Measurements from ENCODE around the gene VPS18.
A peak's percentile ranks its signal among the peaks of the same experiment; 100 is the strongest.

Gene VPS18

GRCh38 chr15:40891138-40891537 lies 3.1 kb upstream of the VPS18 start:
- no peak for DNase-seq (ENCODE audit: low spot score)
- no peak overlapping the region for H3K4ac ChIP-seq (ENCODE audit: low read length)
- no peak overlapping the region for H3K27ac ChIP-seq (replicated peaks; ENCODE audit: low read length)
- no peak overlapping the region for H3K4me3 ChIP-seq (ENCODE audit: low read length in 2 of 2)
- no peak overlapping the region for H2BK15ac ChIP-seq (ENCODE audit: low read length)
- no peak overlapping the region for H4K8ac ChIP-seq (ENCODE audit: low read depth, low read length)
- H3K9me3 ChIP-seq (replicated peaks in 1 of 2; ENCODE audit: control insufficient read depth in 2 of 2, insufficient read depth in 1 of 2, low read depth in 1 of 2, low read length in 2 of 2), result no peaks in the 10 kb centered on the region
- no peak overlapping the region for H2AFZ ChIP-seq (ENCODE audit: low read length)
- H2BK120ac ChIP-seq (ENCODE audit: low read depth, low read length), result no peak overlapping the region
- no peak overlapping the region for H3K18ac ChIP-seq (ENCODE audit: low read length)
- no peak overlapping the region for H3K4me2 ChIP-seq (ENCODE audit: insufficient read depth, low read length, poor library complexity, severe bottlenecking)
- no peak overlapping the region for H2BK5ac ChIP-seq (ENCODE audit: low read length)
- peaks cover 0 to 9% (median 3%) of the 10 kb centered on the region in 3 experiments for H3K27me3 ChIP-seq (ENCODE audit: control insufficient read depth in 3 of 3, insufficient read depth in 3 of 3, low read depth in 1 of 3, low read length in 3 of 3)
- peaks cover 4 to 6% of the 10 kb centered on the region in 2 donors for H3K36me3 ChIP-seq (replicated peaks in 1 of 2; ENCODE audit: control insufficient read depth in 2 of 2, insufficient read depth in 2 of 2, low read length in 2 of 2)
- H2AK5ac ChIP-seq (ENCODE audit: low read depth, low read length), result no peak overlapping the region
- H3K4me1 ChIP-seq (ENCODE audit: control insufficient read depth in 2 of 2, insufficient read depth in 1 of 2, low read depth in 1 of 2, low read length in 2 of 2), result peaks cover 7 to 13% of the 10 kb centered on the region in 2 donors
- H3K9ac ChIP-seq (ENCODE audit: low read depth, low read length, poor library complexity), result no peak overlapping the region
- H3K79me1 ChIP-seq (ENCODE audit: low read depth, low read length), result peaks cover 2% of the 10 kb centered on the region
- H2BK12ac ChIP-seq (ENCODE audit: low read length), result no peak overlapping the region
- WGBS, 2 donors (ENCODE audit: extremely low coverage in 2 of 2, insufficient read length in 2 of 2, insufficient replicate concordance in 1 of 2), result no CpG with 5 or more reads among the region's 5 CpGs
- H3K23ac ChIP-seq (ENCODE audit: low read depth, low read length, poor library complexity), result no peak overlapping the region
- no peak overlapping the region for H3K14ac ChIP-seq (ENCODE audit: low read length)
- no peak overlapping the region for H4K91ac ChIP-seq (ENCODE audit: low read depth, low read length, poor library complexity)

DNA sequence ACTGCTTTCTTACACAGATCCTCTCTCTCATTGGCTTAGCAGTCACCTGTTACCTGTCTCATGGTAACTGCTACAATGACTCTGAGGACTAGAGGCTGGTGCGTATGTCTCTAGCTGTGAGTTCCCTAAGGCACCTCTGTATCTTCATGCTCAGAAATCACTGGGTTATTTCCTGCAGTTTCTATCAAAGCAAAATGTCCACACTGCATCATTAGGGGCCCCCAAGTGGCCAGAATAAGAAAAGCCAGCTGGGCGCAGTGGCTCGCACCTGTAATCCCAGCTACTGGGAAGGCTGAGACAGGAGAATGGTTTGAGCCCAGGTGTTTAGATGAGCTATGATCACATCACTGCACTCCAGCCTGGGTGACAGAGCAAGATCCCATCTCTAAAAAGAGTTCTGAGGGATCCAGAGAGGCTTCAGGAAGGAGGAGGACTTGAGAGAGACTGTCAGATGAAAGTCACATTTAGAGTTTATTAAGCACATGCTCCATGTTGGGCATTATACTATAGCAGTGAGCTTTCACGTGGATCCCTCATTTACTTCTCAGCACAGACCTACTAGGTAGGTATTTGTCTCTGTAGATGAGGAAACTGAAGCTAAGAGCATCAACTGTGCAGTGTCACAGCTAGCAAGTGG lies 2.3 kb upstream of the VPS18 start:
- Histone ChIP-seq H2BK12ac (ENCODE audit: low read length) (no peak overlapping the region), H3K18ac (ENCODE audit: low read length) (no peak overlapping the region), H3K4me2 (ENCODE audit: insufficient read depth, low read length, poor library complexity, severe bottlenecking) (no peak overlapping the region), H2AFZ (ENCODE audit: low read length) (peak overlapping the region; percentile 43), H3K4ac (ENCODE audit: low read length) (no peak overlapping the region), H3K23ac (ENCODE audit: low read depth, low read length, poor library complexity) (no peak overlapping the region), H3K79me1 (ENCODE audit: low read depth, low read length) (peaks cover 2% of the 10 kb centered on the region), H3K14ac (ENCODE audit: low read length) (no peak overlapping the region), H4K8ac (ENCODE audit: low read depth, low read length) (no peak overlapping the region), H2BK5ac (ENCODE audit: low read length) (no peak overlapping the region), H2AK5ac (ENCODE audit: low read depth, low read length) (no peak overlapping the region), H3K27ac (replicated peaks; ENCODE audit: low read length) (no peak overlapping the region), H2BK120ac (ENCODE audit: low read depth, low read length) (no peak overlapping the region), H3K9me3 (replicated peaks in 1 of 2; ENCODE audit: control insufficient read depth in 2 of 2, insufficient read depth in 1 of 2, low read depth in 1 of 2, low read length in 2 of 2) (no peaks in the 10 kb centered on the region), H3K4me1 (ENCODE audit: control insufficient read depth in 2 of 2, insufficient read depth in 1 of 2, low read depth in 1 of 2, low read length in 2 of 2) (peaks cover 7 to 13% of the 10 kb centered on the region in 2 donors), H3K4me3 (ENCODE audit: low read length in 2 of 2) (no peak overlapping the region), H4K91ac (ENCODE audit: low read depth, low read length, poor library complexity) (no peak overlapping the region), H3K9ac (ENCODE audit: low read depth, low read length, poor library complexity) (no peak overlapping the region), H3K27me3 (ENCODE audit: control insufficient read depth in 3 of 3, insufficient read depth in 3 of 3, low read depth in 1 of 3, low read length in 3 of 3) (peaks cover 0 to 9% (median 3%) of the 10 kb centered on the region in 3 experiments), H3K36me3 (replicated peaks in 1 of 2; ENCODE audit: control insufficient read depth in 2 of 2, insufficient read depth in 2 of 2, low read length in 2 of 2) (peaks cover 5 to 12% of the 10 kb centered on the region in 2 donors), H2BK15ac (ENCODE audit: low read length) (no peak overlapping the region)
- no CpG with 5 or more reads among the region's 4 CpGs for WGBS, 2 donors (ENCODE audit: extremely low coverage in 2 of 2, insufficient read length in 2 of 2, insufficient replicate concordance in 1 of 2)
- DNase-seq (ENCODE audit: low spot score), result no peak

DNA sequence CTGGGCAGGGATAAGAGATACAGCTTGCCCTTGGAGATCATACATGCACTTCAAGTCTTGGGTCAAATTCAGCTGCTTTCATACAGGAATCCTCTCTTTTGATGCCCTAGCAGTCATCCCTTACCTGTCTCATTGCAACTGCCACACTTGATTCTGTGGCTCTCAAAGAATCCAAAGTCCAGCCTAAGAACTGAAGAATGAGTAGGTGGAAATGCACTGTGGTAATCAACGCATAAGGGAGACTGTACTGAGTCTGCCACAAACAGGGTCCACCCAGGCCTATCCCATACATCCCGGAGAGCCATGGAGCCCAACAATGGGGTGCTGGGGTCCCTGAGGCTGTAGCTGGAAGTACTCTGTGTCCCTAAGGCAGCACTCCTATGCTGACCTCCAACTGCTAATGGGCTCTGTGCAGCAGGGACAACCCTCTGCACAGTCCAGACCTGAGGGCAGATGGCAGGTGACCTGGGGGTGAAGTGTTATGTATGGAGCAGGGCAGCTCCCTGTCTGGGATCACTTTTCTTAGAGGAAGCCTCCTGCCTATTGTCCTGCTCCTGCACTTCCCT lies 1.7 kb upstream of the VPS18 start:
- H3K9me3 ChIP-seq (replicated peaks in 1 of 2; ENCODE audit: control insufficient read depth in 2 of 2, insufficient read depth in 1 of 2, low read depth in 1 of 2, low read length in 2 of 2), result no peaks in the 10 kb centered on the region
- H3K79me1 ChIP-seq (ENCODE audit: low read depth, low read length), result peaks cover 2% of the 10 kb centered on the region
- H3K27me3 ChIP-seq (ENCODE audit: control insufficient read depth in 3 of 3, insufficient read depth in 3 of 3, low read depth in 1 of 3, low read length in 3 of 3), result peaks cover 0 to 9% (median 3%) of the 10 kb centered on the region in 3 experiments
- H3K4me2 ChIP-seq (ENCODE audit: insufficient read depth, low read length, poor library complexity, severe bottlenecking), result no peak overlapping the region
- no peak overlapping the region for H3K27ac ChIP-seq (replicated peaks; ENCODE audit: low read length)
- H3K9ac ChIP-seq (ENCODE audit: low read depth, low read length, poor library complexity), result peak overlapping the region; percentile 53
- H2BK15ac ChIP-seq (ENCODE audit: low read length), result no peak overlapping the region
- no peak overlapping the region for H4K8ac ChIP-seq (ENCODE audit: low read depth, low read length)
- peak overlapping the region; percentile 53 for H2AK5ac ChIP-seq (ENCODE audit: low read depth, low read length)
- H3K23ac ChIP-seq (ENCODE audit: low read depth, low read length, poor library complexity), result no peak overlapping the region
- no peak overlapping the region for H4K91ac ChIP-seq (ENCODE audit: low read depth, low read length, poor library complexity)
- H3K36me3 ChIP-seq (replicated peaks in 1 of 2; ENCODE audit: control insufficient read depth in 2 of 2, insufficient read depth in 2 of 2, low read length in 2 of 2), result peaks cover 5 to 18% of the 10 kb centered on the region in 2 donors
- no peak overlapping the region for H3K18ac ChIP-seq (ENCODE audit: low read length)
- H2AFZ ChIP-seq (ENCODE audit: low read length), result no peak overlapping the region
- H3K4me3 ChIP-seq (ENCODE audit: low read length in 2 of 2), result no peak overlapping the region
- H3K14ac ChIP-seq (ENCODE audit: low read length), result no peak overlapping the region
- no peak overlapping the region for H2BK5ac ChIP-seq (ENCODE audit: low read length)
- H2BK120ac ChIP-seq (ENCODE audit: low read depth, low read length), result no peak overlapping the region
- WGBS, 2 donors (ENCODE audit: extremely low coverage in 2 of 2, insufficient read length in 2 of 2, insufficient replicate concordance in 1 of 2), result no CpG with 5 or more reads among the region's 2 CpGs
- DNase-seq (ENCODE audit: low spot score), result no peak
- no peak overlapping the region for H3K4ac ChIP-seq (ENCODE audit: low read length)
- peaks cover 7 to 13% of the 10 kb centered on the region in 2 donors for H3K4me1 ChIP-seq (ENCODE audit: control insufficient read depth in 2 of 2, insufficient read depth in 1 of 2, low read depth in 1 of 2, low read length in 2 of 2)
- no peak overlapping the region for H2BK12ac ChIP-seq (ENCODE audit: low read length)

- peak overlapping the region; percentile 92 for H3K18ac ChIP-seq (ENCODE audit: low read length)
- peak overlapping the region; percentile 63 for H2BK12ac ChIP-seq (ENCODE audit: low read length)
- WGBS, 2 donors (ENCODE audit: extremely low coverage in 2 of 2, insufficient read length in 2 of 2, insufficient replicate concordance in 1 of 2), result no CpG with 5 or more reads among the region's 22 CpGs
- DNase-seq (ENCODE audit: low spot score), result no peak
- H4K8ac ChIP-seq (ENCODE audit: low read depth, low read length), result peak overlapping the region; percentile 19
- no peak overlapping the region for H4K91ac ChIP-seq (ENCODE audit: low read depth, low read length, poor library complexity)
- H3K79me1 ChIP-seq (ENCODE audit: low read depth, low read length), result peaks cover 2% of the 10 kb centered on the region
- H3K36me3 ChIP-seq (replicated peaks in 1 of 2; ENCODE audit: control insufficient read depth in 2 of 2, insufficient read depth in 2 of 2, low read length in 2 of 2), result peaks cover 5 to 21% of the 10 kb centered on the region in 2 donors
- H3K23ac ChIP-seq (ENCODE audit: low read depth, low read length, poor library complexity), result peak overlapping the region; percentile 8
- no peaks in the 10 kb centered on the region for H3K9me3 ChIP-seq (replicated peaks in 1 of 2; ENCODE audit: control insufficient read depth in 2 of 2, insufficient read depth in 1 of 2, low read depth in 1 of 2, low read length in 2 of 2)
- H2BK5ac ChIP-seq (ENCODE audit: low read length), result peak overlapping the region; percentile 78
- peak overlapping the region; percentile 62 for H2BK15ac ChIP-seq (ENCODE audit: low read length)
- H3K4me2 ChIP-seq (ENCODE audit: insufficient read depth, low read length, poor library complexity, severe bottlenecking), result no peak overlapping the region
- peak overlapping the region; percentile 65 for H3K9ac ChIP-seq (ENCODE audit: low read depth, low read length, poor library complexity)
- no peak overlapping the region for H3K14ac ChIP-seq (ENCODE audit: low read length)
- peak overlapping the region; percentile 94 for H2AFZ ChIP-seq (ENCODE audit: low read length)
- peaks cover 7 to 13% of the 10 kb centered on the region in 2 donors for H3K4me1 ChIP-seq (ENCODE audit: control insufficient read depth in 2 of 2, insufficient read depth in 1 of 2, low read depth in 1 of 2, low read length in 2 of 2)
- no peak overlapping the region for H2BK120ac ChIP-seq (ENCODE audit: low read depth, low read length)
- peak overlapping the region in 1 of 2 donors; percentile 33 for H3K4me3 ChIP-seq (ENCODE audit: low read length in 2 of 2)
- peaks cover 0 to 9% (median 3%) of the 10 kb centered on the region in 3 experiments for H3K27me3 ChIP-seq (ENCODE audit: control insufficient read depth in 3 of 3, insufficient read depth in 3 of 3, low read depth in 1 of 3, low read length in 3 of 3)
- peak overlapping the region; percentile 53 for H2AK5ac ChIP-seq (ENCODE audit: low read depth, low read length)
- peak overlapping the region; percentile 13 for H3K4ac ChIP-seq (ENCODE audit: low read length)
- no peak overlapping the region for H3K27ac ChIP-seq (replicated peaks; ENCODE audit: low read length)
These were observed 1.1 kb upstream of the VPS18 start for GRCh38 chr15:40893019-40893670.
